Body of pancreas (tissue), 4 donors: ENCODE measurements around the gene PARP8.

Source experiments
- POLR2A ChIP-seq, 3 donors: fragments of 450-650 bp; IDR thresholded peaks; one replicate each; pipeline ENCODE4 v1.6.1; 2016; ENCODE audit warnings: antibody characterized with exemption in 3 of 3, mild to moderate bottlenecking in 2 of 3
- TF ChIP-seq, protein P1 (sequence below), 7 experiments: fragments of 450-650 bp in 4 of 7; fragments of 200-600 bp in 3 of 7; sonication (generic) in 3 of 7; IDR thresholded peaks; one replicate each; pipeline ENCODE4 v1.5.1; 2016 to 2019; ENCODE audit warnings: antibody characterized with exemption in 7 of 7

GRCh38 chr5:50763846-50764245, 97.4 kb downstream of the PARP8 start:
- TF ChIP-seq, protein P1, sequence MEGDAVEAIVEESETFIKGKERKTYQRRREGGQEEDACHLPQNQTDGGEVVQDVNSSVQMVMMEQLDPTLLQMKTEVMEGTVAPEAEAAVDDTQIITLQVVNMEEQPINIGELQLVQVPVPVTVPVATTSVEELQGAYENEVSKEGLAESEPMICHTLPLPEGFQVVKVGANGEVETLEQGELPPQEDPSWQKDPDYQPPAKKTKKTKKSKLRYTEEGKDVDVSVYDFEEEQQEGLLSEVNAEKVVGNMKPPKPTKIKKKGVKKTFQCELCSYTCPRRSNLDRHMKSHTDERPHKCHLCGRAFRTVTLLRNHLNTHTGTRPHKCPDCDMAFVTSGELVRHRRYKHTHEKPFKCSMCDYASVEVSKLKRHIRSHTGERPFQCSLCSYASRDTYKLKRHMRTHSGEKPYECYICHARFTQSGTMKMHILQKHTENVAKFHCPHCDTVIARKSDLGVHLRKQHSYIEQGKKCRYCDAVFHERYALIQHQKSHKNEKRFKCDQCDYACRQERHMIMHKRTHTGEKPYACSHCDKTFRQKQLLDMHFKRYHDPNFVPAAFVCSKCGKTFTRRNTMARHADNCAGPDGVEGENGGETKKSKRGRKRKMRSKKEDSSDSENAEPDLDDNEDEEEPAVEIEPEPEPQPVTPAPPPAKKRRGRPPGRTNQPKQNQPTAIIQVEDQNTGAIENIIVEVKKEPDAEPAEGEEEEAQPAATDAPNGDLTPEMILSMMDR (IDR thresholded peaks at IDR 0.05) = no peak
- TF ChIP-seq POLR2A (IDR thresholded peaks at IDR 0.05) = no peak
